ENCODE data around the gene DYNC2H1. TPM values are rescaled to one million over a fixed set of nuclear protein-coding genes. Genes with fewer than 3 reads are reported as not detected.

The DYNC2H1 gene, protein sequence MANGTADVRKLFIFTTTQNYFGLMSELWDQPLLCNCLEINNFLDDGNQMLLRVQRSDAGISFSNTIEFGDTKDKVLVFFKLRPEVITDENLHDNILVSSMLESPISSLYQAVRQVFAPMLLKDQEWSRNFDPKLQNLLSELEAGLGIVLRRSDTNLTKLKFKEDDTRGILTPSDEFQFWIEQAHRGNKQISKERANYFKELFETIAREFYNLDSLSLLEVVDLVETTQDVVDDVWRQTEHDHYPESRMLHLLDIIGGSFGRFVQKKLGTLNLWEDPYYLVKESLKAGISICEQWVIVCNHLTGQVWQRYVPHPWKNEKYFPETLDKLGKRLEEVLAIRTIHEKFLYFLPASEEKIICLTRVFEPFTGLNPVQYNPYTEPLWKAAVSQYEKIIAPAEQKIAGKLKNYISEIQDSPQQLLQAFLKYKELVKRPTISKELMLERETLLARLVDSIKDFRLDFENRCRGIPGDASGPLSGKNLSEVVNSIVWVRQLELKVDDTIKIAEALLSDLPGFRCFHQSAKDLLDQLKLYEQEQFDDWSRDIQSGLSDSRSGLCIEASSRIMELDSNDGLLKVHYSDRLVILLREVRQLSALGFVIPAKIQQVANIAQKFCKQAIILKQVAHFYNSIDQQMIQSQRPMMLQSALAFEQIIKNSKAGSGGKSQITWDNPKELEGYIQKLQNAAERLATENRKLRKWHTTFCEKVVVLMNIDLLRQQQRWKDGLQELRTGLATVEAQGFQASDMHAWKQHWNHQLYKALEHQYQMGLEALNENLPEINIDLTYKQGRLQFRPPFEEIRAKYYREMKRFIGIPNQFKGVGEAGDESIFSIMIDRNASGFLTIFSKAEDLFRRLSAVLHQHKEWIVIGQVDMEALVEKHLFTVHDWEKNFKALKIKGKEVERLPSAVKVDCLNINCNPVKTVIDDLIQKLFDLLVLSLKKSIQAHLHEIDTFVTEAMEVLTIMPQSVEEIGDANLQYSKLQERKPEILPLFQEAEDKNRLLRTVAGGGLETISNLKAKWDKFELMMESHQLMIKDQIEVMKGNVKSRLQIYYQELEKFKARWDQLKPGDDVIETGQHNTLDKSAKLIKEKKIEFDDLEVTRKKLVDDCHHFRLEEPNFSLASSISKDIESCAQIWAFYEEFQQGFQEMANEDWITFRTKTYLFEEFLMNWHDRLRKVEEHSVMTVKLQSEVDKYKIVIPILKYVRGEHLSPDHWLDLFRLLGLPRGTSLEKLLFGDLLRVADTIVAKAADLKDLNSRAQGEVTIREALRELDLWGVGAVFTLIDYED (N-terminal part only)
- polyA plus RNA-seq (ENCODE audit: insufficient read length in 12 of 12), result 10 to 100 TPM in 10 of 12 donors, 1 to 10 TPM in 1, not detected in 1; 9.0 to 17.5 (median 12.3) TPM
- long read RNA-seq, donor 1, partial matches to known transcripts, result 0 of 1 reads
- long read RNA-seq, donor 1, other reads (novel, unspliced or antisense), result 0 of 1 reads
- long read RNA-seq, donor 2, result 0 reads
- long read RNA-seq, donor 3, partial matches to known transcripts, result 0 of 2 reads
- long read RNA-seq, donor 3, other reads (novel, unspliced or antisense), result 0 of 2 reads
- long read RNA-seq, donor 4, result 0 reads
- long read RNA-seq, donor 5, result 0 reads
- long read RNA-seq, donor 6, result 0 reads
- long read RNA-seq, donor 7, result 0 reads
- long read RNA-seq, donor 8, partial matches to known transcripts, result 0 of 1 reads
- long read RNA-seq, donor 8, other reads (novel, unspliced or antisense), result 0 of 1 reads
- long read RNA-seq, donor 9, result 0 reads
- long read RNA-seq, donor 10, result 0 reads
- long read RNA-seq, donor 11, result 0 reads

- peak; percentile 93 for DNase-seq
Measured at GRCh38 chr11:103108933-103109817, at the start of gene DYNC2H1. Gene DYNC2H1, plus strand, starts transcription at chr11:103109426. Its CDS starts 149 bp downstream, at chr11:103109575.

- DNase-seq, result no peak
Measured at GRCh38 chr11:103061656-103062055, 47.6 kb upstream of the DYNC2H1 start.

DNA sequence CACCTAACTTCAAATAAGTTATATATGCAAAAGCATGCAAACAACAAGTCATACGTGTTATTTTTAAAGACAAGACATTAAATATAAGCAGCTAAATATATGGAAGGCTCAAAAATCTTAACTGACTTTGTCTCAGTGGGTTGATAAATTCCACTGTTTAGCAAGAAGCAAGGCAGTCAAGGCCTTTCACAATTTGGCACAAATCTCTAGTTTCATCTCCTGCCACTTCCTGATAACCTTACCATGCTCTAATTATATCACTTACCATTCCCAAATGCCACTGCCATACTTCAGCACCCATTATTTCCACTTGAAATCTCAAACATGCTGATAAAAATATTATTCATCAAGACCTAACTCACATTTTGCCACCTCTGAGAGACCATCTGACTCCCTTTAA lies 42.1 kb upstream of the DYNC2H1 start:
- DNase-seq, result no peak

GRCh38 chr11:103069367-103069766 lies 39.9 kb upstream of the DYNC2H1 start:
- no peak for DNase-seq

GRCh38 chr11:103070142-103070541 lies 39.1 kb upstream of the DYNC2H1 start:
- no peak for DNase-seq

DNA sequence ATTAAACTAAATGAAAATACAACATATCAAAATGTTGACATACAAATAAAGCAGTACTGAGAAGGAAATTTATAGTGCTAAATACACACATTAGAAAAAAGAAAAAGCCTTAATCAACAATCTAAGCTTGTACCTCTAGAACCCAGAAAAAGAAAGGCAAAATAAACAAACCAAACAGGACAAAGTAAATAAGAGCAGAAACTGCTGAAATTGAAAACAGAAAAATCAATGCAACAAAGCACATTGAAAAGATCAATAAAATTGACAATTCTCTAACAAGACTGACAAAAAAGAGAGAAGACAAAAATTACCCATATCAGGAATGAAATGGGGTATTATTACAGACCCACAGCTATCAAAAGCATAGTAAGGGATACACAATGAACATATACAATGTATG lies 38.2 kb upstream of the DYNC2H1 start:
- DNase-seq, result no peak

DNA sequence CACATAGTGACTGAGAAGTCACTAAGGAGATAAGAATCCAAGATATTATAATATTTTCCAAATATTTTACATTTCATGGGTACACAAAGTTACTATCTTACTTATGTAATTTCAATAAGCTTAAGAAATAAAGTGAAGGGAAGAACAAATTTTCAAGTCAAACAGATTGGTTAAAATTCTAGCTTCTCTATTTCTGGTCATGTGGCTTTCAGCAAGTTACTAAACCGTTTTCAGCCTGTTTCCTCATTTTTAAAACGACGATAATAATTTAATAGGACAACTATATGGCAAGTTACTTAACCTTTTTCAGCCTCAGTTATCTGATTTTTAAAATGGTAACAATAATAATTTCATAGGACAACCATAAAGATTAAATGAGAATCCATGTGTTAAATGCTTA lies 32.9 kb upstream of the DYNC2H1 start:
- DNase-seq, result no peak

DNA sequence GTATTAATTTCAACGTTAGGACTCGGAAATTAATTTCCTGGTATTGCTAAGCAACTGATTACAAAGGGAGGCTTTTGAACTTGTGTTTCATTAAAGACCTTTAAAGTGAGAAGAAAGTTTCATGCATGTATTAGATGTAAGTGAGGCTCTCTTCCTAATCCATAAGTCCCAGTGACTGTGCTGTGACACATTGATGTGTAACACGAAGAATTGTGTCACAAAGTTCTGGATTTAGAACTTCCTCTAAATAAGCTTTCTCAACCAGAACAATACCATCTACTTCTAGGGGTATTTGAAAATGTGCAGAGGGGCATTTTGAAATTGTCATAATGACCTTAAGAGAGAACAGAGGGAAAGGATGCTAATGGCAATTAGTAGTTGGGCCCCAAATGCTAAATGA lies 31.7 kb upstream of the DYNC2H1 start:
- no peak for DNase-seq

DNA sequence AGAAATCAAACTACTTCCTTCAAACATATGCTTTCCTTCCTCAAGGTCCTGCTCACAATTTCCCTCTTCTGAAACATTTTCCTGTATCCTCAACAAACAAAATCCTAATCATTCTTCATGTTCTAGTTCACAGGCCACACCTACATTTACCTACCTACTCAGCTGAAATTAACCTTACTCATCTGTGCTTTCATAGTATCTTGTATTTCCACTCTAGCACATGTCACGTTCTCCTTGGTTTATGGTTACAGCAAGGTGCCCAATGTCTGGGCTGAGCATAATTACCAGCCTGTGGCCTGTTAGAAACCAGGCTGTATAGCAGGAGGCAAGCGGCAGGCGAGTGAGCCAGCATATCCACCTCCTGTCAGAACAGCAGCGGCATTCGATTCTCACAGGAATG lies 30.5 kb upstream of the DYNC2H1 start:
- no peak for DNase-seq

- DNase-seq, result no peak
Measured at GRCh38 chr11:103079833-103080232, 29.4 kb upstream of the DYNC2H1 start.

GRCh38 chr11:103085758-103086365 lies 23.4 kb upstream of the DYNC2H1 start:
- no peak for DNase-seq

- DNase-seq, result no peak
Measured at GRCh38 chr11:103086461-103086860, 22.8 kb upstream of the DYNC2H1 start.

DNA sequence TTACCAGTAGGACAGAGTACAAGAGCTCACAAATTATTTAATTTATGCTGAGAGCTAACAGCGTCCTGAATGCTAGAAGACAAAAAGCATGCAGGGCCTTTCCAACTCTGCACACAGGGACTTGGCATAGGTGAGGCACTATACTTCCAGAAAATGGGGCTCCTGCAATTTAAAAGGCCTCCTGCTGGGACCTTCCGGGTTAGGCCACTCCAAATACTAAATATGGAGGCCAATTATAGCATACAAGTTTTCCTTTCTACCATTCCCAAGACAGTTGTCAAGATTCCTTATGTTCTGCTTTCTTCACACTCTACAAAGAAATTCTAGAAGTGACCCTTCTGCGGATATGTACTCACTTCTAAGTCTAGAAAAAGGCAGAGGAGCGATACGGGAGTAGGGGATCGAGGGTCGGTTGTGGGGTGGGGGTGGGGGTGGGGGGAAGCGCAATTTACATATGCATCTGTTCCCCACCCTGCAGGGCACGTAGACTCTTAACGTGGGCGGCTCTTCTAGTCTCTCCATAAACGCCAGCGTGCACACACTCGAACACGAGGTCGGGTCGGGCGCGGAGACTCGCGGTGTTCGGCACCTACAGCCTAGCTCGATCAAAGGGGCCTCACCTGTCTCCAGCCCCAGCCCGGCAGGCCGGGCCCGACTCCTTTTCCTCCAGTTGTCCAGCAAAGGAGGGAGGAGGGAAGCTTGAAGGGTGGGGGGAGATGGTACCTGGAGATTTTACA lies 18.0 kb upstream of the DYNC2H1 start:
- peak; percentile 25 for DNase-seq

GRCh38 chr11:103091801-103092524 lies 17.3 kb upstream of the DYNC2H1 start, which contains the start of gene DCUN1D5:
Gene DCUN1D5, minus strand, starts transcription at chr11:103092160. Its CDS starts 288 bp downstream, at chr11:103091872.
- peak; percentile 97 for DNase-seq

- no peak for DNase-seq
Measured at GRCh38 chr11:103097279-103097678, 11.9 kb upstream of the DYNC2H1 start.

DNA sequence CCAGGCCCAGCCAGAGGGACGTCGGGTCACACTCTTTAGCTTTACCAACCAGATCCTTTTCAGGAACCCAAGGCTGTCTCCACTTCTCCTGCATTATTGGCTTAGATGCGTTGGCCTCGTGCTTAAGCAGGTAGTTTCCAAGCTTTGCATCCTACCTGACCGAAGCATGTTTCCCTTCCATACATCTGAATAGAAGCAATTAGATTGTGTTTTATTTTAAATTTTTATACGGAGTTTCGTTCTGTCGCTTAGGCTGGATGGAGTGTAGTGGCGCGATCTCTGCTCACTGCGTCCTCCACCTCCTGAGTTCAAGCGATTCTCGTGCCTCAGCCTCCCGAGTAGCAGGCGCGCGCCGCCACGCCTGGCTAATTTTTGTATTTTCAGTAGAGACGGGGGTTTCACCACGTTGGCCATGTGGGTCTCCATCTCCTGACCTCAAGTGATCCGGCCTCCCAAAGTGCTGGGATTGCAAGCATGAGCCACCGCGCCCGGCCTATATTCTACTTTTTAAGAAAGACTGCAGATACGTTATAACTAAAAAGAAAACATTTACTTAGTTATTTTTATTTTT lies 677 bp downstream of the DYNC2H1 start:
- DNase-seq, result no peak

GRCh38 chr11:103110391-103110790 lies 1.2 kb downstream of the DYNC2H1 start:
- peak; percentile 4 for DNase-seq

Measured in muscle of arm (tissue), 14 donors.